GM23338 (cell line): ENCODE data around the gene TBC1D9B. TPM values are rescaled to one million over a fixed set of nuclear protein-coding genes. Genes with fewer than 3 reads are reported as not detected.

Experiments used
- ATAC-seq: fragments of 200-7000 bp; cut with Tn5 transposase; 3 replicates; pipeline ENCODE4 v1.9.1; 2020
- DNase-seq: peaks from one replicate; pipeline ENCODE4 v3.0.0-alpha.2; 2015; ENCODE audit warnings: low spot score
- H2AFZ ChIP-seq: fragments of 200-600 bp; sonication (generic); 2 replicates; pipeline ENCODE4 v1.8.0; 2016; ENCODE audit warnings: antibody characterized with exemption, mild to moderate bottlenecking, moderate library complexity
- H3F3A ChIP-seq: fragments of 200-600 bp; sonication (generic); replicated peaks from 2 replicates; pipeline ENCODE4 v1.8.0; 2017; ENCODE audit warnings: antibody characterized with exemption, mixed run types, low read depth
- H3K27ac ChIP-seq: fragments of 200-600 bp; sonication (generic); 2 replicates; pipeline ENCODE4 v1.6.1; 2016; ENCODE audit warnings: low read depth
- H3K27me3 ChIP-seq: fragments of 200-600 bp; sonication (generic); 2 replicates; pipeline ENCODE4 v1.8.0; 2016; ENCODE audit warnings: mild to moderate bottlenecking, mixed run types, moderate library complexity; ENCODE audit not compliant: insufficient read depth
- H3K36me3 ChIP-seq: fragments of 200-600 bp; sonication (generic); 2 replicates; pipeline ENCODE4 v1.8.0; 2016; ENCODE audit warnings: mild to moderate bottlenecking; ENCODE audit not compliant: insufficient read depth
- H3K4me1 ChIP-seq: fragments of 200-600 bp; sonication (generic); 2 replicates; pipeline ENCODE4 v1.8.0; 2016; ENCODE audit warnings: mild to moderate bottlenecking, moderate library complexity; ENCODE audit not compliant: insufficient read depth
- H3K4me2 ChIP-seq: fragments of 200-600 bp; sonication (generic); 2 replicates; pipeline ENCODE4 v1.7.1; 2017; ENCODE audit warnings: mixed run types
- H3K4me3 ChIP-seq: fragments of 200-600 bp; sonication (generic); 2 replicates; pipeline ENCODE4 v1.6.1; 2016; ENCODE audit warnings: mixed run types
- H3K79me2 ChIP-seq: fragments of 200-600 bp; sonication (generic); replicated peaks from 2 replicates; pipeline ENCODE4 v1.8.0; 2017; ENCODE audit warnings: mild to moderate bottlenecking; ENCODE audit not compliant: insufficient read depth
- H3K9me2 ChIP-seq: fragments of 200-600 bp; sonication (generic); 2 replicates; pipeline ENCODE4 v1.8.0; 2017; ENCODE audit not compliant: insufficient read depth
- H4K20me1 ChIP-seq: fragments of 200-600 bp; sonication (generic); replicated peaks from 2 replicates; pipeline ENCODE4 v1.8.0; 2017; ENCODE audit warnings: mild to moderate bottlenecking; ENCODE audit not compliant: insufficient read depth
- H3K27ac Mint-ChIP-seq: 2 replicates; pipeline ENCODE4 v1.8.0; 2020; ENCODE audit warnings: inconsistent platforms, mild to moderate bottlenecking, moderate library complexity, mixed read lengths
- H3K27me3 Mint-ChIP-seq: 3 replicates; pipeline ENCODE4 v1.8.0; 2022; ENCODE audit warnings: low read depth, mild to moderate bottlenecking, moderate library complexity, mixed read lengths, inconsistent platforms; ENCODE audit not compliant: insufficient read depth, poor library complexity
- H3K36me3 Mint-ChIP-seq: 3 replicates; pipeline ENCODE4 v1.8.0; 2021; ENCODE audit warnings: low read depth, mild to moderate bottlenecking, inconsistent platforms, moderate library complexity, mixed read lengths
- H3K4me1 Mint-ChIP-seq: 3 replicates; pipeline ENCODE4 v1.8.0; 2020; ENCODE audit warnings: mild to moderate bottlenecking, inconsistent platforms, mixed read lengths
- H3K4me3 Mint-ChIP-seq: 3 replicates; pipeline ENCODE4 v1.8.0; 2021; ENCODE audit warnings: moderate library complexity, mild to moderate bottlenecking, inconsistent platforms, mixed read lengths
- H3K9me3 Mint-ChIP-seq: 3 replicates; pipeline ENCODE4 v1.8.0; 2020; ENCODE audit warnings: moderate library complexity, mild to moderate bottlenecking, inconsistent platforms, mixed read lengths
- CREB1 ChIP-seq: fragments of 250-450 bp; sonication (Bioruptor Pico); IDR thresholded peaks from 2 replicates; pipeline ENCODE4 v1.5.0; 2020; ENCODE audit warnings: low read depth, mild to moderate bottlenecking, moderate library complexity
- CTCF ChIP-seq, 2 experiments: fragments of 200-600 bp in 1 of 2; sonication (generic) in 1 of 2; conservative IDR thresholded peaks; 2 replicates each; pipeline versions ENCODE4 v1.5.1 to v1.6.1; 2016 to 2017; ENCODE audit warnings: antibody characterized with exemption in 2 of 2, low read depth in 2 of 2, mild to moderate bottlenecking in 2 of 2, moderate library complexity in 1 of 2
- ETS1 ChIP-seq: IDR thresholded peaks from 2 replicates; pipeline ENCODE4 v1.6.1; 2016; ENCODE audit warnings: antibody characterized with exemption
- EZH2 ChIP-seq: fragments of 200-600 bp; sonication (generic); IDR thresholded peaks from one replicate; pipeline ENCODE4 v1.8.0; 2017; ENCODE audit warnings: antibody characterized with exemption, mild to moderate bottlenecking, low read depth; ENCODE audit not compliant: unreplicated experiment
- EZH2phosphoT487 ChIP-seq: fragments of 200-600 bp; sonication (generic); IDR thresholded peaks from one replicate; pipeline ENCODE4 v1.8.1; 2018; ENCODE audit warnings: antibody characterized with exemption; ENCODE audit not compliant: unreplicated experiment
- JUNB ChIP-seq: IDR thresholded peaks from one replicate; pipeline ENCODE4 v1.6.1; 2016; ENCODE audit warnings: antibody characterized with exemption; ENCODE audit not compliant: unreplicated experiment
- NANOG ChIP-seq: IDR thresholded peaks from 2 replicates; pipeline ENCODE4 v1.6.1; 2016; ENCODE audit warnings: antibody characterized with exemption, borderline replicate concordance
- POLR2AphosphoS5 ChIP-seq: IDR thresholded peaks from 2 replicates; pipeline ENCODE4 v1.6.1; 2016; ENCODE audit warnings: antibody characterized with exemption, low read depth
- REST ChIP-seq: IDR thresholded peaks from one replicate; pipeline ENCODE4 v1.6.1; 2018; ENCODE audit warnings: antibody characterized with exemption; ENCODE audit not compliant: unreplicated experiment
- STAT1 ChIP-seq: IDR thresholded peaks from one replicate; pipeline ENCODE4 v1.6.1; 2016; ENCODE audit warnings: antibody characterized with exemption; ENCODE audit not compliant: unreplicated experiment
- ZNF114 ChIP-seq: fragments of 250-450 bp; sonication (Bioruptor Pico); IDR thresholded peaks from 2 replicates; pipeline ENCODE4 v1.5.0; 2020; ENCODE audit warnings: mild to moderate bottlenecking, moderate library complexity
- ZNF331 ChIP-seq: fragments of 250-450 bp; sonication (Bioruptor Pico); IDR thresholded peaks from 2 replicates; pipeline ENCODE4 v1.5.0; 2020; ENCODE audit warnings: low read depth, mild to moderate bottlenecking, moderate library complexity
- ZNF462 ChIP-seq: fragments of 250-450 bp; sonication (Bioruptor Pico); IDR thresholded peaks from 2 replicates; pipeline ENCODE4 v1.5.0; 2020; ENCODE audit warnings: mild to moderate bottlenecking, moderate library complexity
- polyA plus RNA-seq: library from polyadenylated mRNA; unstranded; fragments of >200 nt; fragmentation: Nextera tagmentation; extraction: Ambion mirVana; gene quantifications from 2 replicates; pipeline ENCODE4 v1.2.1, GENCODE V29; 2016
- total RNA-seq: library from RNA; depleted of rRNA; stranded (reverse); fragments of >200 nt; shearing (Covaris generic); gene quantifications from 2 replicates; pipeline ENCODE4 v1.2.3, GENCODE V29; 2014

The TBC1D9B gene
- total and polyA plus RNA-seq, 2 experiments from 2014 or later: 19.0 to 38.0 TPM

- Histone ChIP-seq H4K20me1 (no peaks in the 10 kb centered on the region), H3K9me2 (no peaks in the 10 kb centered on the region), H3K27ac (no peak overlapping the region), H3K4me1 (peaks cover 6% of the 10 kb centered on the region), H3F3A (no peaks in the 10 kb centered on the region), H3K4me2 (no peak overlapping the region), H3K4me3 (no peak overlapping the region), H3K27me3 (no peaks in the 10 kb centered on the region), H2AFZ (no peak overlapping the region), H3K36me3 (no peaks in the 10 kb centered on the region), H3K79me2 (no peaks in the 10 kb centered on the region)
- Mint-ChIP-seq H3K36me3 (no peaks in the 10 kb centered on the region), H3K27me3 (peaks cover 14% of the 10 kb centered on the region), H3K9me3 (no peaks in the 10 kb centered on the region; the same call in 2 of the 3 replicates), H3K27ac (no peak overlapping the region), H3K4me3 (no peak overlapping the region), H3K4me1 (peaks cover 34% of the 10 kb centered on the region)
- DNase-seq (peak; percentile 22), ATAC-seq (peak; percentile 59)
- no peak for TF ChIP-seq STAT1
- no peak for TF ChIP-seq ETS1
- TF ChIP-seq ZNF114 (CRISPR knock-in tag): no peak
- TF ChIP-seq EZH2: no peak
- TF ChIP-seq NANOG: no peak
- TF ChIP-seq JUNB: no peak
- no peak for TF ChIP-seq CREB1 (CRISPR knock-in tag)
- TF ChIP-seq CTCF (conservative IDR thresholded peaks at IDR 0.05; ENCODE audit: low read depth in 2 of 2): no peak
- TF ChIP-seq ZNF331 (CRISPR knock-in tag): no peak
- no peak for TF ChIP-seq POLR2AphosphoS5
- TF ChIP-seq REST: no peak
- no peak for TF ChIP-seq ZNF462
- no peak for TF ChIP-seq EZH2phosphoT487
These were observed 8.8 kb upstream of the TBC1D9B start for GRCh38 chr5:179916523-179916922.
